ENCODE results near the gene DSCAM.

The DSCAM gene

DNA sequence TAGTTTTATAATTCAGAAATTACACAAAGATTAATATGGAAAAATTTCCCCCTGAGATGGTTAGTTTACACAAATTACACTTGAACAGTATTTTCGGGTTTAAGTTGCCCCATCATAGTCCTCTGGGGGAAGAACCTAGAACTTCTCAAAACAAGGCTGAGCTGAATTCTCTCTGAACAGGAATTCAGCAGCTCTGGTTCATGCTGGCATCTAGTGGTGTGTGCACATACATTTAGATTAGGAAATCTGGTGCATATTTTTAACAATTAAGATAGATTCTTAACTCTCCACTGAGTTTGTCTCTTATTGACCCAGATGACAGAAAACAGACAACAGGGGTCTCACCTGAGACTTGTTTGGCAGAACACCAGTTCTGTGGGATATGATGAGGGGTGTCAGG, 410.7 kb downstream of the DSCAM start:
- no peak for DNase-seq

DNA sequence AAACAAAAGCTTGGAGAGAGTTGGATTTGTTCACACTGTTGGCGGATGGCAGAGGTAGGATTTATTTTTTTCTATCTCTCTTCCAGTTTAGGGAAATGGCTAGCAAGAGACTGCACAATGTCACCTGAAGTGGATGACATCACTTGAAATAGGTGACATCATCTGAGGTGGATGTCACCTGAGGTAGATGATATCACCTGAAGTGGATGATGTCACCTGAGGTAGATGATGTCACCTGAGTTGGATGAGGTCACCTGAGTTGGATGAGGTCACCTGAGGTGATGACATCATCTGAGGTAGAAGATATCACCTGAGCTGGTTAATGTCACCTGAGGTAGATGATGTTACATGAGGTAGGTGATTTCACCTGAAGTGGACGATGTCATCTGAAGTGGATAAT, 413.4 kb downstream of the DSCAM start:
- DNase-seq: no peak

DNA sequence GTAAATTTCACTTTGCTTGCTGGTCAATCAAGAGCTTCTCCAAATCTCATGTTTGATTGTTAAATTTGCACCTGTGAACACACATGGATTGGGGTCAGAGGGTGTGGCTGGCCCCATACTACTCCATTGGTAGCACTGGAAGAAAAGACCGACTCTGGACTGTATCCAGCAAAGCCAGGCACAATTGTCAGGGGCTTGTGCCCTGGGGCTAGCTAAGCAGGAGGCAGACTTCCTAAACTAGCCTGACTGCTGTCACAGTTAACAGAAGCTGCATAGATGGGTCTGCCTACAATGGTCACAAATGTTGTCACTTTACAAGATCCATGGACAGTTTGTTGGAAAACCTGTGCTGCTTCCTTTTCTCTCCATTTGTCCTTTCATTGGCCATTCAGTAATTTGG, 421.0 kb downstream of the DSCAM start:
- no peak for DNase-seq

DNA sequence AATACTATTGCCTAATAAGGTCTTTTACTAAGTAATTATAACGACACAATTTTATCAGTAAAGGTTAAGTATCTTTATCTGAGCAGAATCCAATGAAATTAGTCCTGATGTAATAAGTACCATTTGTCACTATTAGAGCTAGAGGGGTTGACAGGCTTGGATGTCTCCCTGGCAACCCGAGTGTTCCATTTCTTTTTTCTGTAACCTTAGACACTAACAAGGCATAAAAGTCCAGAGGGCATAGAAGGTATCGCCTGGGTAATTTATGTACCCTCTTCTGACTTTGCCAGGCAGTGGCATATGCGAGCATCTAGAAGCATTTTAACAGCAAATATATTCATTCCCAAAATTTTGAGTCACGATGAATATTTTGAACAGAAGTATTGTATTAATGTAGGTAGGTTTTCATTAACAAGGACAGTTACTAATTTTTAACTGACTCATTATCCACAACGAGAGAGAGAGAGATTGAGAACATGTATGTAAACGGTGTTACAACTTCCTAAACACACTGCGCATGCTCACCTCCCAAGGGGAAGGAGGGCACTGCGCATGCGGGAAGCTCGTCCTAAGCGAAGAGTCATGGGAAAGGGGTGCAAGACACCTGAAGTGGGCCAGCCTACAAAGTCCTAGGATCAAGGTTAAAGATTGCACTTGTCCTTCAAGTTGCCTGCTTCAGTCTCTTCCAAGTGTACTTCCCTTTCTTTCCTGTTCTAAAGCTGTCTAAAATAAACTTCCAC, 423.9 kb downstream of the DSCAM start:
- DNase-seq: no peak

DNA sequence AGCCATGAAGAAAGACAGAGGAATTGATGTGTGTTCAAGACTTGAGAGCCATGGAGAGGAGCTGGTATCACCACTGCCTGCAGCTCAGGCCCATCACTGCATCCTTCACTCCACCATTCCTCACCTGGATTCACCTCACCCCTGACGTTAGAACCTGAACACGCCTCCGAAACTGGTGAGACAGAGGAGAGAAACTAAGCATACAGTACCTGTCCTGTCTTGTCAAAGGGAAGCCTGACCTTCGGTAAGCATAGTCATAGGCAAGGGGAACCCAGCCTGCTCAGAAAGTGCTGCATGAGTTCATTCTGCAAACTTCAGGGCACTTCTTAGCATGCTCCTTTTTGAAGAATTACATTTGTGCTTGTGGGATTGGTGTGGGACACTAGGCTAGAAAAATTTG, 425.8 kb downstream of the DSCAM start:
- no peak for DNase-seq

DNA sequence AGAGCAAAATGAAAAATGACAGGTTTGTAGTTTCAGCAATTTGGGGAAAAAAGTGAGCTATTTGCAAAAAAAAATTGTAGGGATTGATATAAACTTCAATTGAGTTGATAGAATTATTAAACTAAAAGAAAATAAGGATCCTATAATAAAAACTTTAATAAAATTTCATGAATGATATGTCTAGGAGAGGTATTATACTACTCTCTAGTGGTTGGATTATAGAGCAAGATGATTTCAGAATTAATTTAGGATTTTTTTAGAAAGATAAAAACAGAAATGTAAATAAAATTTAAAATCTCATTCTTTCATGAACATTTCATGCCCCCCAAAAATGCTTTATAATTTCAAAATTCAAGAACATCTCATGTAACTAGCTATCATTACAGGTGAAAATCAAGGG, 430.4 kb downstream of the DSCAM start:
- no peak for DNase-seq

DNA sequence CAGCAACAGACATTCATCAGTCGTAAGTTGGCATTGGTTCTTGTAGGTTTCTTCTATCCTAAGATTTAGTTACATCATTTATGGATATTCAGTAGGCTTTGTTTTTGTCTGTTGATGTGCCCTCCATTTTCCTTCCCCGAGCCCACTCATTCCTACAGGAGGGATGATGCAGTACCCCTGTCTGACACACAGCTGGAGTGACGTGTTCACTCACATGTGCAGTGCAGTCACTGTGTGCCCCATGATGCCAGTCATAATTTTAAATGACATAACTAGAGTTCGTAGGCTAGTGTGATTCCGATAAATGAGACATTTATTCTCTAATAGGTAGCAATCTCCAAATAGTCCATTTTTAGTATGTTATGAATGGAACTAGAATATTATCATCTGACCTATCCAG, 438.4 kb downstream of the DSCAM start:
- DNase-seq: no peak

DNA sequence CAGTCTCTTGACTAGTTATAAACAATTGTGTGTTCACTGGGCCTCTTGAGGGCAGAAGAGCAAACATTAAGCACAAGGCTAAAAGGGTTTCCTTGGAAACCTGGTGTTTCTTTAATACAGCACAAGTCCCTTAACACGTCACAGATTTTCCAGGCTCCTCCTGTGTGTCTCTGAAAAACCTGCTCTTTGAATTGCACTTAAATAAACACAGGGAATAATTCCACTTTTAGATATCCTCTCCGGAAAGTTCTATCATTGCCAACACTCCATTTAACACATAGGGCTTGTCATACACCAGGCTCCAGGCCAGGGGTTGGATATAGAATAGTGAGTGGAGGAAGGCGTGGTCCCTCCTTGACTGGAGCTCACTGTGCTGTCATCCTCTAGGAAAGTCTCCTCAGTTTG, 442.6 kb downstream of the DSCAM start:
- no peak for DNase-seq

DNA sequence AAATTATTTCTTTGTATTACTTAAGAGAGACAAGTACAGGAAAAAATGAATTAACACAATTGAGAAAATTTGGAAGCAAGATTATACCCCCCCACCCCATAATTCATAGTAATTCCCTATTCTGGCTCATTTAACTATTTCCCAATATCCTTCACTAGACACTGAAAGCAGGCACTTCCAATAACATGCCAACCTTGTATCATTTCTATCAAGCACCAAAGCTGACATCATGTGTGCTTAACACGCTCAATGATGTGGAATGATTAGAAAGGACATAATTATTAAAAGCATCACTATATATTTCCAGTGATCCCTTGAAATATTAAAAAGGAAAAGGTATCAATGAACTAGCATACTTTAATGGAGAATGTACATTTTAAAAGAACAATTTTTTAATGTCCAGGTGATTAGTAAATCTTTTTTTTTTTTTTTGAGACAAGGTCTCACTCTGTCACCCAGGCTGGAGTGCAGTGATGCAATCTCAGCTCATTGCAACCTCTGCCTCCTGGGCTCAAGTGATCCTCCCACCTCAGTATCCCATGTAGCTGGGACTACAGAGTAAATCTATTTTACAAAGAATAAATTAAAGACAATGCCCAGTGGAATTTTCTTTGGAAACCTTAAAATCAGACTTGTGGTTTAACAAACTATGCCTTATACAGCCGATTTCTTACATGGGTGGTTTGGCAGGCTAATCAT, 443.9 kb downstream of the DSCAM start:
- DNase-seq: no peak

DNA sequence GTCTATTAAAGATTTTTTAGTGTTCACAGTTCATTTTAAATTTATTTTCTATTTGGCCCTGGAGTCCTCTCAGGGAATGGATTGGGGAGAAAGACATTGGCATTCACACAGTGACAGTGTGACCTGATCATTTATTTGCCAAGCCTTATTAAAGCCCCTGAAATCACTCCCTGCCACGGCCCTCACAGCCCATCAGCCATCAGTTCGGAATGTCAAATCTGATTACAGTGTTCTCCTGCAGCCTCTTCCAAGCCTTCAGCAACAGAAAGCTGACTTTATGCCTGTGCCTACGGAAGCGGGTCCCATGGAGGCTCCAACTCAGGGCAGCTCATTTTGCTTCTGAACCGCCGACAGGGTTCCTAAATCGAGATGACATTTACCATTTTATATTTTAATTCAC, 451.2 kb downstream of the DSCAM start:
- peak; percentile 83 for DNase-seq

DNA sequence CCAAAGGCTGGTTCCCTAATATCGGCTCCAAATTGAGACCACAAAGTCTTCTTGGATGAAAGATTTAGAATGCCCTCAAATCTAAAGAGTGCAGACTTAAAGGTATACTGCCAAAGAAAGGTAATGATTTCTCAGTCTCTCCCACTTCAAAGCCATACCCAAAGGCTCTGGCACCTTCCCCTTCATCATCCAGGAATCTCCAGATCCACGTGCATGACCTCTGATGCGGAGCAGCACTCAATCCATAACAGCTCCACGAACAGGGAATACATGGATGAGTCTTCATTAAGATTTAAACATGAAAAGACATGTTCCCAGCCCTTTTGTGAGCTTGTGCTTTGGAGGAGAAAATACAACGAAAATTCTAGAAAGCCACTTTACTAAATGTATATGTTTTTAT, 453.9 kb downstream of the DSCAM start:
- no peak for DNase-seq

DNA sequence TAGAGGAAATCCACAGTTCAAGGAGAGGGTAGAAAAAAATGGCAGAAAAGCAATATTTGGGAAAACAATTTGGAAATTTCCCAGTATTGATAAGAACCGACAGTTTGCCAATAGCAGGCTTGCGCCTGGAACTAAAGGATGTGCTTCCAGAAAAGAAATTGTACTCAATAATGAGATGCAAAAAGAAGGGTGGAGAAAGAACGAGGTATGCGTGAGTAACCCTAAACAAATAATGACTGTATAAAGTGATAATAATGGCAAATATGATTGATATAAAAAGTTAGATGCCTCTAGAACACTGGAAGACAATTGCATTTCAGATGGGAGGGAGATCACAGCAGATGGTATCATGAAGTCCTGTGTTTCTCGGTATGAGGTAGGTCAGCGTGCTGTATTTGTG, 458.9 kb downstream of the DSCAM start:
- DNase-seq: no peak

DNA sequence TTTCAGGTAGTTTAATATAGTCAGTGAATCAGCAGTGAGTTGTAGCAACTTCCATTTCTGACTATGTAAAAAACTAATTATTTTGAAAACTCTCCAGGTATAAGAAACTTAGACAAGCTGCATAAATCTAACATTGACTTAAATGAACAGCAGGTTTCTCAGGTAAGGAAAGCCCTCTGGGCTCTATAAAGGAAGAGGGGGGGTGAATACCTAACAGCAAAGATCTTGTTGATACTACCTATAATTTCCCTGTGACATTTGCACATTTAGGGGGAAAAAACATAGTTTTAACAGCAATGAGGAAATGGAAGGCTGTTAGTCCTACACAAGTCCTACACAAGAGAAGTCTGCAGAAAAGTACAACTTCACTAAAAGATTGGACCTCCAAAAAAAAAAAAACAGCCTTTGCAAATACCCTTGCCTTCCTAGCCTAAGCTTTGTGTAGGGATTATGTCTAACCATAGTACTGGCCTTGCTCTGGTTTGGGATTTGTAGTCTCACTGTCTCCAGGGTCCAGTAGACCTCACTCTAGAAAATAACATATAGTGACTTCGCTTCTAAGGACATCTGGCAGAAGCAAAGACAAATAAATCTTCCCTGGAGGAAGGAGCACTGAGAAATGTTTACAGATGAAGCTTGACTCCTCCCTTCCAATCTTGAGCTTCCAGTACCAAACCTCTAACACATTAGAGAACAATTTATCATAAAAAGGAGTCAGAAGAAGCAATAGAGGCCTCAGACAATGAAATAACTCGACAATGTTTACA, 459.8 kb downstream of the DSCAM start:
- peak; percentile 24 for DNase-seq

DNA sequence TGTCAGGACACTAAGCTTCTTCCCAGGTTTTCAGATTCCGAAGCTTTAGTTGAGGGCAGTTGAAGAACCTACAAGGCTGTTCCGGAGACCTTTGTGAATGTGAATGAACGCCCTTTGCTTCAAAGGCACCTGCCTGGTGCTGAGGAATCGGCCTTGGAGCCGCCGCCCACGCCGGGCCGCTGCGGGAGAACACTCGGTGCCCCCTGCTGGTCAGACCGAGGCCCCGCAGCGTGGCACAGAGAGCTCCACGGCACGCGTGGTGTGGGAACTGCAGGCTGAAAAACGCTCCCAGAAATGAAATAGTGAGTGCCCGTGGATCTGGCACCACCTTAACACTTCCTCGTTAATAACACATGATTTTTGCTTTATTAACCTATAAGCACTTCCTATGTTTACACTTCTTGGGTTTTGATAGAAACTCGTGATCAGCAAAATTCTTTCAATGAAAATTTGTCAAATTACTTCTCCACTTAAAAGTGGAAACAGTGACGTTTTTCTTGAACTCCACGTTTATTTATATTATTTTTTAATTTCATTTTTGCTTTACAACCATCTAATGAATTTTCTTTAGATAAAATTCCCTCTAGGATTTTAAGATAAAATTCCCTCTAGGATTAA, 460.6 kb downstream of the DSCAM start:
- DNase-seq: peak; percentile 81

DNA sequence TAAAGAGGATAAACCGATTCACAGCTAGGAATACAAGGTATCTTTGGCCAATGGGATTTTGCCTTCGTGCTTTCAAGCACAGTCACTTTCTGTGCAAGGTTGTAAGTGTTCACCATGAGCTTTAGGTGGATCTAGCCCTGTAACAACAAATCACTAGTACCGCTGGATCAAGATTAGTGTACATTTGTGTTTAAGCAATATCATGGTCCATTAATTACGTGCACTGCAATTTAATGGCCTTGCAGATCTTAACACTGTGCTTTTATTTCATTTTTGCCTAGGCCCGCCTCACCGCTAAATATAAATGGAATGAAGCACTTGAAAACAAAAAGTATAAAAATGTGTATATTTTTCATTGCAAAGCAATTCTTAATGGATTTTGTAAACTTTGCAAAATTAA, 461.1 kb downstream of the DSCAM start:
- no peak for DNase-seq

DNA sequence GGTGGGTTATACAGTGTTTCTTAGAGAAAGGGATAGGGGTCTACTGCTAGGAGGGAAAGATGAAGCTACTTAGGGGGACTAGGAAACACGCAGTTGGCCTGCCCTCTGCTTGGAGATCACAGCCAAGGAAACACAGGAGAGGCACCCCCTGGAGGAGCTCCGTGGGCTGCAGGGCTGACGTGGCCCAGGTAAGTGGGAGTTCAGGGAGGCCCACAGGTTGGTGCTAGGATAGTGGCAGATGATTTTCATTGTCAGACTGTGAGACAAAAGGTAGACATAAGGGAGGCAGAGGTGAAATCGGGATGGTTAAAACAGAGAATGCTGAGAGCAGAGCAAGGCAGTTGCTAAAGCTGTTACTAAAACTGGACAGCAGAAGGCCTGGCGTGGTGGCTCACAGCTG, 463.0 kb downstream of the DSCAM start:
- DNase-seq: no peak

DNA sequence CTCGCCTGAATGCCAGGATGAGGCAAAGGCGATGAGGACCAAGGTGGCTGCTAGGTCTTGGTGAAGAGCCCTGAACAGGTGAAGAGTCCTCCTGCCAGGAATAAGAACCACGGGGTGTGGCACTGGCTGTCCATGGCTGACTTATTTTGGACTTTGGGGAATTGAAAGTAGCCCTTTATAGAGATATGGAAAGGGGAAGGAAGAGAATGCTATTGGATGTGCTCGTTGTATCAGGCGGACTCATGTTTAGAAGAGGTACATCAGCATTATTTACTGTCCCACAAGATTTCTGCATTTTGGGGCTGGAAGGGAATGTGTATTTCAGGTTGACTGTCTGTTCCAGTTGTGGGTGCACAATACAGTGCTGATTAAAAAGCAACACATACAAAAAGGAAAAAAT, 465.8 kb downstream of the DSCAM start:
- no peak for DNase-seq

DNA sequence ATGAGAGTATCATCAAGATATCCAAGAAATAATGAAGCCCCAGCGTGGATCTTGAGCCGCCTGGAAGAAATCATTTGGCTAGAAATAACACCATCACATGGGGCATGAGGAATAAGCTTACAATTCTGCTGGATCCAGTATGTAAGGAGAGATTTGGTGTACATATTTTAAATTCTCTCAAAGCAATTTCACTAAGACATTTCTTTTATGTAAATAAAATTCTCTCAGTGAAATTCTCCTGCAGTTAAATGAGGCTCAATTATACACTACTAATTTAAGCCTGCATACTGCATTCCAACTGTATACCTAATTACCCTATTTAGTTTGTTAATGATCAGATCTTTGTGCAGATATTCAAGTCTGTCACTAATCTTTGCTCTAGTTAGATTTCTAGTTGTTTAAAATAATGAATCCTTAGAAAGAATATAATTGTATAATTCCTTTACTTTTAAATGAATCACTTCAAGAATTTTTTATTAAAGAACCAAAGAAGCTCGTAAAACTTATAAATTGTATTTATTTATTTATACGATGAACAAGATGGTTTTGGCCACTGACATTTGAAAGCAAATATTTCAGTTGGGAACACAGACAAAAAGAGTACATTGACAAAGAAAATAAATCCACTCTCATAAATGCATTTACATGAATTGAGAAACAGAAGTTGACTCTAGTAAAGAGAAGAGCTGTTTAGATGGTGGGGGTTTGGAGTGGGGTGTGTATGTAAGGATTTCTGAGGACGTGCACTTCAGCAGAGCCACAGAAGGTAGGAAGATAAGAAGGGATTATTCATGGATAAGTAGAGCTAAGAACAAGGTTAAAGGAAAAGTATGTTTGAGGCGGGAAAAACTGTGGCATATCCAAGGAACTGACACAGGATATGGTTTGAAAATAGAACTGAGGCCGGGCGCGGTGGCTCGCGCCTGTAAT, 466.8 kb downstream of the DSCAM start:
- peak; percentile 89 for DNase-seq

DNA sequence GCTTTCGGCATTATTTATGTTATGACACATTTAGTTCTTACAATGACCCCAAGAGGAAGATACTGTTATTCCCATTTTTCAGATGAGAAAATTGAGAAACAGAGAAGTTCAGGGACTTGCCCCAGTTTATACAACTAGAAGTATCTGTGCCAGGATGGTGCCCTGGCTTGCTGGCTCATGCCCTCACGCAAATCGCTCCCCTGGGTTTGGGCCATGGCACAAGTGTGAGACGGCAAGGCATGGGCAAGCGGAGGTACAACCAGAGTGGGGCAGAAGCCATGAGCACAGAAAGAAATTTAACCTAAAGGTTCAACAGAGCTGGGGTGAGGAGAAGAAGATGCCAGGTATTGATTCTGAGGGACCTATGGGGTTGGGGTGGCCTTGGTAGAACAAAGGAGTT, 469.8 kb downstream of the DSCAM start:
- no peak for DNase-seq

DNA sequence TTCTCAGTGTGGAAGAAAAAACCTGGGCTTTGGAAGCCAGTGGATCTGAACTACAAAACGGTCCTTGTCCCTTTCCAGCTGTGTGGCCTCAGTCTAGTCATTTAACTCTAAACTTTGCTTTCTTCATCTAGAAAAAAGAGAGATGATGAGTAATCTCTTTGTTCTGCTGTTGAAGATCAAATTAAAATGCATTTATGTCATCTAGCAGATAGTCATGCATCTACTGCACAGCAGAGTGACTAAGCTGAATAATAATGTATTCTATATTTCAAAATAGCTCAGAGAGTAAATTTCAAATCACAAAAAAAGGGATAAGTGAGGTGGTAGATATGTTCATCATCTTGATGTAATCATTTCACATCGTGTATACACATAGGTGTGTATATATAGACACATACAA, 473.2 kb downstream of the DSCAM start:
- DNase-seq: no peak

DNA sequence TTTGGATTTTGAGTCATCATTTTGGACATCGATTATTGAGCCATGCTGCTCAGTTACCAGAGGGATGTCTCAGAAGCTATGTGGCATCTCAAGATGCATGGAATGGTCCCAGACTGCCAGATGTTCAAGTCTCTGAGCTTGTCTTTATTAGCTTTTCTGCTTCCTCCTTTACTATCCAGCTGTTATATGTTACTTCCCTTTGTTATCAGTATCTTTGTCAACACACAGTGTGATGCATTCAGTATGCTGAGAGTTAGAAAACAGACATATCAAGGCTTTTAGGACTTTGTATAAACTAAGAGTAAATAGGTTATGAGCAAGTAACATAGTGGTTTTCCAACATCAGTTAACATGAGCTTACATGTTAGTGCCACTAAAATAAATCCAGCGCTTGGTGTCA, 474.5 kb downstream of the DSCAM start:
- DNase-seq: no peak

DNA sequence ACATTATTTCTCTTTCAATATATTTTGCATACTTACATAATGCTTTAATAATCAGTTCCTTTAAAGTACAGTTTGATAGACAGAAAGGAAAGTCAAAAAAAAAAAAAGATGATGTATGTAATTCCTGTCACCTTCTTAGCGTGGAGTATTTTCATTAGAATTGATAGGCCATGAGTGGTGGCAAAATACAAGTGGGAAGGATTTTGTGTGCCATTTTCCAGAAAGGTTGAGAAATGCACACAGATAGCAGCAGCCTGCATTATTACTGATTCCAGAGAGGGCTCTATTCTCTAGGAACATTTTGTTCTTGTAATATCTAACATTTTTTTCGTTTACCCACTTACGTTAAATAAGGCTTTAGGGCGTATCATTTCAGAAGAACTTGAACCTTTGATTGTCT, 475.6 kb downstream of the DSCAM start:
- no peak for DNase-seq

DNA sequence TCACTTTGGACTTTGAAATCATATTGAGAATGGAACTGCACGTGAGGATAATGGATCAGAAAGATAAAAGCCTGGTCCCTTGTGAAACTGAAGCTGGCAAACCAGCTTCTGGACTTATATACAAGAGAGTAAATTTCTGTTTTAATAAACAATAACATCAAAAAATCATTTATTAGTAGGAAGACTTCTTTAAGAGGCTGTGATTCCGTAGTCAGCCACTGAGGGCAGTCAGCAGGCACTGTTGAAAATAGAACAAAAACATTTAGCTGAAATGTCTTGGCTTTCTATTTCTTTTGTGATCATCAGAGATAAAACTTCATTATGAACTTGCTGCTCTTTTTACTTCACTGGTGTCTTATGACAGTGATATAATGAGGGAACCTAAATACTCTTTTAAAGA, 490.3 kb downstream of the DSCAM start:
- DNase-seq: no peak

Measured in NCI-H82 (cell line).